ENCODE measurements around the gene PSMD6.

- TF ChIP-seq EZH2 (IDR thresholded peaks at IDR 0.05) (no peak), POLR2AphosphoS5 (IDR thresholded peaks at IDR 0.05; ENCODE audit: borderline replicate concordance, low read depth, low read length) (no peak), FOXP2 (optimal IDR thresholded peaks at IDR 0.05; ENCODE audit: control extremely low read depth, extremely low read length, insufficient read depth) (no peak)
These were observed 9.8 kb upstream of the PSMD6 start for GRCh38 chr3:64033069-64033468.
